Measurements from ENCODE around the gene HNRNPUL1.
"Not testable (repeated sequence)": the region's sequence is repeated elsewhere in the genome, so short reads cannot be mapped to it uniquely, and the experiment has no call there.

Gene HNRNPUL1

GRCh38 chr19:41273076-41273475 lies 8.9 kb downstream of the HNRNPUL1 start:
- in situ Hi-C loops (cut with HindIII; ENCODE audit: low sequenced_read_pairs) = no loop called here

GRCh38 chr19:41274802-41275201 lies 10.6 kb downstream of the HNRNPUL1 start:
- in situ Hi-C loops (cut with HindIII; ENCODE audit: low sequenced_read_pairs) = no loop called here

GRCh38 chr19:41276231-41276630 lies 12.1 kb downstream of the HNRNPUL1 start:
- in situ Hi-C loops (cut with HindIII; ENCODE audit: low sequenced_read_pairs) = no loop called here

GRCh38 chr19:41278478-41278877 lies 14.3 kb downstream of the HNRNPUL1 start:
- in situ Hi-C loops (cut with HindIII; ENCODE audit: low sequenced_read_pairs) = no loop called here

GRCh38 chr19:41288673-41289530 lies 24.7 kb downstream of the HNRNPUL1 start:
- in situ Hi-C loops (cut with HindIII; ENCODE audit: low sequenced_read_pairs) = no loop called here

- in situ Hi-C loops (cut with HindIII; ENCODE audit: low sequenced_read_pairs) = not testable (repeated sequence)
Measured at GRCh38 chr19:41289814-41290213, 25.6 kb downstream of the HNRNPUL1 start.

GRCh38 chr19:41294393-41294792 lies 30.2 kb downstream of the HNRNPUL1 start:
- in situ Hi-C loops (cut with HindIII; ENCODE audit: low sequenced_read_pairs) = no loop called here

- in situ Hi-C loops (cut with HindIII; ENCODE audit: low sequenced_read_pairs) = no loop called here
Measured at GRCh38 chr19:41295499-41295898, 31.3 kb downstream of the HNRNPUL1 start.

- in situ Hi-C loops (cut with HindIII; ENCODE audit: low sequenced_read_pairs) = no loop called here
Measured at GRCh38 chr19:41296433-41296871, 32.3 kb downstream of the HNRNPUL1 start.

GRCh38 chr19:41297628-41298347 lies 33.6 kb downstream of the HNRNPUL1 start:
- in situ Hi-C loops (cut with HindIII; ENCODE audit: low sequenced_read_pairs) = no loop called here

GRCh38 chr19:41298348-41298964 lies 34.3 kb downstream of the HNRNPUL1 start:
- in situ Hi-C loops (cut with HindIII; ENCODE audit: low sequenced_read_pairs) = no loop called here

- in situ Hi-C loops (cut with HindIII; ENCODE audit: low sequenced_read_pairs) = no loop called here
Measured at GRCh38 chr19:41299046-41299754, 35.0 kb downstream of the HNRNPUL1 start.

GRCh38 chr19:41299755-41300089 lies 35.5 kb downstream of the HNRNPUL1 start:
- in situ Hi-C loops (cut with HindIII; ENCODE audit: low sequenced_read_pairs) = no loop called here

- in situ Hi-C loops (cut with HindIII; ENCODE audit: low sequenced_read_pairs) = no loop called here
Measured at GRCh38 chr19:41300555-41300954, 36.4 kb downstream of the HNRNPUL1 start.

- in situ Hi-C loops (cut with HindIII; ENCODE audit: low sequenced_read_pairs) = no loop called here
Measured at GRCh38 chr19:41302624-41303351, 38.6 kb downstream of the HNRNPUL1 start.

GRCh38 chr19:41303954-41304353 lies 39.8 kb downstream of the HNRNPUL1 start:
- in situ Hi-C loops (cut with HindIII; ENCODE audit: low sequenced_read_pairs) = no loop called here

- in situ Hi-C loops (cut with HindIII; ENCODE audit: low sequenced_read_pairs) = no loop called here
Measured at GRCh38 chr19:41304706-41305483, 40.7 kb downstream of the HNRNPUL1 start.

GRCh38 chr19:41305927-41306793 lies 42.0 kb downstream of the HNRNPUL1 start:
- in situ Hi-C loops (cut with HindIII; ENCODE audit: low sequenced_read_pairs) = no loop called here

Data from DLD1 (cell line).